Testis (tissue), 3 donors: ENCODE results near the gene TLX2. TPM values are rescaled to one million over a fixed set of nuclear protein-coding genes. Genes with fewer than 3 reads are reported as not detected.
"Not testable (repeated sequence)": the region's sequence is repeated elsewhere in the genome, so short reads cannot be mapped to it uniquely, and the experiment has no call there.

ENCODE experiments used
- DNase-seq: peaks from one replicate; pipeline ENCODE4 v3.0.0-alpha.2; 2019
- H3K27ac ChIP-seq, 2 donors: fragments of 200-600 bp; sonication (generic); one replicate each; pipeline ENCODE4 v1.5.1; 2019
- H3K27me3 ChIP-seq: fragments of 200-600 bp; sonication (generic); one replicate; pipeline ENCODE4 v1.5.1; 2019
- H3K36me3 ChIP-seq: fragments of 200-600 bp; sonication (generic); one replicate; pipeline ENCODE4 v1.5.1; 2017; ENCODE audit warnings: low read depth; ENCODE audit errors: missing control alignments
- H3K4me1 ChIP-seq: fragments of 200-600 bp; sonication (generic); one replicate; pipeline ENCODE4 v1.5.1; 2019
- H3K4me3 ChIP-seq, 2 donors: fragments of 200-600 bp; sonication (generic); one replicate each; pipeline ENCODE4 v1.5.1; 2017 to 2019
- H3K9me3 ChIP-seq: fragments of 200-600 bp; sonication (generic); one replicate; pipeline ENCODE4 v1.5.1; 2017
- POLR2A ChIP-seq: fragments of 450-650 bp; IDR thresholded peaks from one replicate; pipeline ENCODE4 v1.6.1; 2017; ENCODE audit warnings: antibody characterized with exemption, mild to moderate bottlenecking, moderate library complexity
- WGBS, 2 donors: methylation state at CpG; one replicate each; pipeline ENCODE4 v1.1.5; 2018; 5-methylcytosine and 5-hydroxymethylcytosine counted together
- intact Hi-C: fragments of 100-400 bp; cut with DNase I; formaldehyde crosslinking; loops from one replicate; pipeline ENCODE4 v1.15.1; 2023; ENCODE audit warnings: low total_unique reads
- polyA plus RNA-seq: library from polyadenylated mRNA; stranded (reverse); fragments of 350-450 nt; fragmentation: Illumina TruSeq; extraction: RNeasy Lipid Tissue Mini Kit (QIAGEN cat#74804); gene quantifications from one replicate; pipeline ENCODE4 v1.2.3, GENCODE V29; 2014; ENCODE audit warnings: low read depth, low replicate concordance; ENCODE audit not compliant: insufficient read depth
- total RNA-seq, 2 donors: library from RNA; depleted of rRNA; stranded (reverse); fragments of >200 nt; gene quantifications; one replicate each; pipeline ENCODE4 v1.2.3, GENCODE V29; 2016
- TF ChIP-seq, protein P1 (sequence below), 3 experiments: fragments of 450-650 bp in 2 of 3; fragments of 200-600 bp in 1 of 3; sonication (generic) in 1 of 3; IDR thresholded peaks; one replicate each; pipeline ENCODE4 v1.5.1; 2016 to 2019; ENCODE audit warnings: antibody characterized with exemption in 3 of 3, mild to moderate bottlenecking in 2 of 3, moderate library complexity in 1 of 3

TLX2 gene
- total and polyA plus RNA-seq, 3 donors from 2014 or later, result 1.1 to 4.5 (median 1.3) TPM

DNA sequence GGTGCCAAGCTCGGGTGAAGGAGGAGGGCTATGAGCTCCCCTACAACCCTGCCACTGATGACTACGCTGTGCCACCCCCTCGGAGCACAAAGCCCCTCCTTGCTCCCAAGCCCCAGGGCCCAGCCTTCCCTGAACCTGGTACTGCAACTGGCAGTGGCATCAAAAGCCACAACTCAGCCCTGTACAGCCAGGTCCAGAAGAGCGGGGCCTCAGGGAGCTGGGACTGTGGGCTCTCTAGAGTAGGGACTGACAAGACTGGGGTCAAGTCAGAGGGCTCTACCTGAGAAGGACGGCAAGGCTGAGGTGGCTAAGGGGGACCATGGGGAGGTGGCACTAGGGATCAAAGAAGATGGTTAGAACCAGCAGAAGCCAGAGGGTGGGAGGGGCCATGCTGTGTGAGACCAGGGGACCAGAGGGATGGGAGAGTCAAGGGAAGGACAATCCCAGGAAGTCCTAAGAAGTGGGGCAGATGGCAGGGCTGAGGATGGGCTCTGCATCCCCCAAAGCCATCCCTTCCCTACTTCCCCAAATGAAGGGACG lies 42.7 kb downstream of the TLX2 start:
- TF ChIP-seq, protein P1, sequence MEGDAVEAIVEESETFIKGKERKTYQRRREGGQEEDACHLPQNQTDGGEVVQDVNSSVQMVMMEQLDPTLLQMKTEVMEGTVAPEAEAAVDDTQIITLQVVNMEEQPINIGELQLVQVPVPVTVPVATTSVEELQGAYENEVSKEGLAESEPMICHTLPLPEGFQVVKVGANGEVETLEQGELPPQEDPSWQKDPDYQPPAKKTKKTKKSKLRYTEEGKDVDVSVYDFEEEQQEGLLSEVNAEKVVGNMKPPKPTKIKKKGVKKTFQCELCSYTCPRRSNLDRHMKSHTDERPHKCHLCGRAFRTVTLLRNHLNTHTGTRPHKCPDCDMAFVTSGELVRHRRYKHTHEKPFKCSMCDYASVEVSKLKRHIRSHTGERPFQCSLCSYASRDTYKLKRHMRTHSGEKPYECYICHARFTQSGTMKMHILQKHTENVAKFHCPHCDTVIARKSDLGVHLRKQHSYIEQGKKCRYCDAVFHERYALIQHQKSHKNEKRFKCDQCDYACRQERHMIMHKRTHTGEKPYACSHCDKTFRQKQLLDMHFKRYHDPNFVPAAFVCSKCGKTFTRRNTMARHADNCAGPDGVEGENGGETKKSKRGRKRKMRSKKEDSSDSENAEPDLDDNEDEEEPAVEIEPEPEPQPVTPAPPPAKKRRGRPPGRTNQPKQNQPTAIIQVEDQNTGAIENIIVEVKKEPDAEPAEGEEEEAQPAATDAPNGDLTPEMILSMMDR (IDR thresholded peaks at IDR 0.05), result no peak
- no peak for TF ChIP-seq POLR2A
- intact Hi-C loops, result no loop called here
- DNase-seq, result no peak
- Histone ChIP-seq H3K4me3 (no peak overlapping the region), H3K9me3 (no peaks in the 10 kb centered on the region), H3K36me3 (no peaks in the 10 kb centered on the region), H3K4me1 (peaks cover 17% of the 10 kb centered on the region), H3K27me3 (no peaks in the 10 kb centered on the region), H3K27ac (no peak overlapping the region)
- 87 to 94% methylated on average over 3 to 6 of the region's 6 CpGs for WGBS, 2 donors

DNA sequence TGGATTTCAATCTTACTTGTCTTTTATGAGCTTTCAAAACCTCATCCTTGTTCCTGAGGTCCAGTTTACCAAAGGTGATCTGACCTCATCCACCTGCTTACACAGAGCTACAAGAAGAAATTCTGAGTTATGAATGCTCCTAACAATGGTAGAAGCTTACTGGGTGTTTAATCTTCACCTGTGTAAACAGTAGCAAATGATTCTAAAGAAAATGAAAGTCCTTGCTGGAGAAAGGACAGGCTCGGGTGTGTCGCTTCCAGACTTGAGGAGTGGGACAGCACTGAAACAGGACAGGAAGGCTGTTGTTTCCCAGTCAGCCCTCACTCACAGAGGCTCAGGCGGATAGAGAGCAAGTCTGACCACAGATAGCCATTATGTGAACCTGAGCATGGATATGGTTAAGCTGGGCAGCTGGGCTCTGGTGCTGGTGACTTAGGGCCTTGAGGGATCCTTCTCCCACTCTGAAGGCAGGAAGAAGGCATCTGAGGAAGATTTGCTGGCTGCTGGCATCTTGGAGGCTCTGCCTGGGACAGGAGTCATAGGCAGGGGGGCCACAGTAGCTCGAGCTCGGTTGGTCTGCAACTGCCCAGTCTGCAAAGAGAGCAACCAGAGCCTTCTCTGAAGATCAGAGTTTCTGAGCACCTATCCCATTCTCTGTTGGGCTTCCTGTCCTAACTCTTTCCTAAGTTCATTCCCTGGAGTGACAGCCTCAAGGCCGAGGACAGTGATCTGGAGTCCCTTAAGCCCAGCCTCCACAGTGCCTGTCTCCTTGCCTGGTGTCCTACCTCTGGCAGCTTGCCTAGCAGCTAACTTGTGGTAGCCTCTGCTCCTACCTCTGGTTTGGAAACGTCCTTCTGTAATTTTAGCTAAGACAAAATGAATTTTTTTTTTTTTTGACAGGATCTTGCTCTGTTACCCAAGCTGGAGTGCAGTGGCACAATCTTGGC lies 44.3 kb downstream of the TLX2 start:
- DNase-seq, result peak; percentile 45
- H3K4me1 ChIP-seq, result peaks cover 4% of the 10 kb centered on the region
- H3K27ac ChIP-seq, result no peak overlapping the region
- H3K36me3 ChIP-seq, result no peaks in the 10 kb centered on the region
- TF ChIP-seq, protein P1 (IDR thresholded peaks at IDR 0.05), result no peak
- no peak for TF ChIP-seq POLR2A
- H3K9me3 ChIP-seq, result no peaks in the 10 kb centered on the region
- intact Hi-C loops, result no loop called here
- no peaks in the 10 kb centered on the region for H3K27me3 ChIP-seq
- 69 to 72% methylated on average over 7 of the region's 7 CpGs for WGBS, 2 donors
- no peak overlapping the region for H3K4me3 ChIP-seq

DNA sequence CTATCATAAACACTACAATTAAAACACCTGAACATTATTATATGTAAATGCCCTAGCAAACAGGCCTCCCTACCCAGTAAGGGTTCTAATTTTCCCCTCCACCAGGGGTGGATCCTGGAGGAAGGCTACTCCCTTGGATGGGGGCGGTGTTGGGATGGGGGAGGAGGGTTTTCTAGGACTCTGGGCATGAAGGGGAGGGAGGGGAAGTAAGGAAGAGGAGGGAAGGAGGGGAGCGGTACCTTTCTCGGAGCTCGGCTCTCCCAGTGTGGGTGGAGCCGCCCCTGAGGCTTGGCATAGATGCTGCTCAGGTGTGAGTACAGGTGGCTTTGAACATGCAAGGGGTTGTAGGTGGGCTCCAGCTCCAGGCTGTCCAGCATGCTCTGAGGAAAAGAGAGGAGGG lies 45.7 kb downstream of the TLX2 start:
- intact Hi-C loops, result no loop called here

DNA sequence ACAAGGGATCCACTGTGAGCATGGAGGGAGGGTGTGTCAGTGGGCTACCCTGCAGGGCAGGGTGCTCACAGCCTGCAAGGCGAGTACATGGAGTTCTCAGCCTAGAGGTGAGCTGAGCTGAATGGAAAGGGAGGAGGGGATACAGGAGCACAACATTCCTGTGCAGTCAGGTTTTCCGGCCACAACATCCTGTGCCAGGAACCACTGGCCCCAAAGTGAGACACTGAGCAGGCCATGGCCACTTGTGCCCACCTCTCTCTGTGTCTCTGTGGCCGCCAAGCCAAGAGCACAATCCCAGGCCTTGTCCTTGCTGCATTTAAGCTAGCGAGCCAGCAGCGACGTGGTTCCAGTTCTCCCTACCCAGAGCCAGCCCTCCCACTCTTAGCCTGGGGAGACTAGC lies 46.3 kb downstream of the TLX2 start:
- no peak for TF ChIP-seq POLR2A
- TF ChIP-seq, protein P1 (IDR thresholded peaks at IDR 0.05), result no peak
- intact Hi-C loops, result no loop called here
- Histone ChIP-seq H3K27ac (no peak overlapping the region), H3K27me3 (no peaks in the 10 kb centered on the region), H3K36me3 (no peaks in the 10 kb centered on the region), H3K4me3 (no peak overlapping the region), H3K4me1 (peaks cover 4% of the 10 kb centered on the region), H3K9me3 (no peaks in the 10 kb centered on the region)
- WGBS, 2 donors, result 41 to 72% methylated on average over 5 to 6 of the region's 6 CpGs
- peak; percentile 38 for DNase-seq

More for the DNA sequence above, 45.7 kb downstream of the TLX2 start:
- TF ChIP-seq, protein P1 (IDR thresholded peaks at IDR 0.05), result no peak
- no peak for TF ChIP-seq POLR2A
- Histone ChIP-seq H3K36me3 (no peaks in the 10 kb centered on the region), H3K9me3 (no peaks in the 10 kb centered on the region), H3K27me3 (no peaks in the 10 kb centered on the region), H3K27ac (no peak overlapping the region), H3K4me3 (no peak overlapping the region), H3K4me1 (peaks cover 4% of the 10 kb centered on the region)
- WGBS, 2 donors, result 56 to 63% methylated on average over 5 of the region's 5 CpGs
- DNase-seq, result no peak

DNA sequence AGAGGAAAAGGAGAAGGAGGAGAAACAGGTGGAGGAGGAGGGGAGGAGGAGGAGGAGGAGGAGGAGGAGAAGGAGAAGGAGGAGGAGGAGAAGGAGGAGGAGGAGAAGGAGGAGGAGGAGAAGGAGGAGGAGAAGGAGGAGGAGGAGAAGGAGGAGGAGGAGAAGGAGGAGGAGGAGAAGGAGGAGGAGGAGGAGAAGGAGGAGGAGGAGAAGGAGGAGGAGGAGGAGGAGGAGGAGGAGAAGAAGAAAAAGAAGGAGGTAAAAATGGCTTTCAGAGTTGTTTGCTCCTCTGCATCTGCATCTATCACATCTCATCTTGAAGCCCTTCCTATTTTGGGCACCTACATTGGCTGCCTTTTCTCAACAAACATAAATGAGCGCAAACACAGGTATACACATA lies 46.8 kb downstream of the TLX2 start:
- H3K27me3 ChIP-seq, H3K4me1 ChIP-seq, H3K36me3 ChIP-seq, H3K4me3 ChIP-seq, intact Hi-C loops, H3K27ac ChIP-seq, DNase-seq, H3K9me3 ChIP-seq: not testable (repeated sequence)
- 86 to 100% methylated on average over 1 of the region's 1 CpG for WGBS, 2 donors
